ENCODE results near the gene GYG2. TPM values are rescaled to one million over a fixed set of nuclear protein-coding genes. Genes with fewer than 3 reads are reported as not detected.

Gene GYG2
- total and polyA plus RNA-seq, 2 donors (not counting 3 experiments of a cell fraction or from before 2014, with no cell fraction given), result 0.12 to 0.22 TPM

DNA sequence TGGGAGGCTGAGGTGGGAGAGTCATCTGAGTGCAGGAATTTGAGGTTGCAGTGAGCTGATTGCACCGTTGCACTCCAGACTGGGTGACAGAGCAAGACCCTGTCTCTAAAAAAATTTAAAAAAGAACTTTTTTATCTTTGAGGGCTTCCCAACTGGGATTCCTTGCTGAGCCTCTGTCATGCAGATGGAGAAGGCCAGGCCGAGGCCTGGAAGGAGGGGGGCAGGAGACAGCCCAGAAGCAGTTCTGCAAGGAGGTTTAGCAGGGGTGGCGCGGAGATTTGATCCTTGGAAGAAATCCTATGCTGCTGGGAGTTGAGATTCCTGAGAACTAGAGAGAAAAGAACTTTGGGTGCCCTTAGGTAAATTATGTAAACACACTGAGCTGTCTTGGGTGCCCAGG lies 102.9 kb downstream of the GYG2 start:
- Histone ChIP-seq H3K9me1 (replicated peaks; ENCODE audit: control insufficient read depth, extremely low read depth, insufficient read depth, low read length) (no peaks in the 10 kb centered on the region), H3K4me3 (replicated peaks in 1 of 3; ENCODE audit: insufficient read depth in 1 of 3, low read depth in 1 of 3, low read length in 3 of 3) (no peak overlapping the region), H3K27me3 (ENCODE audit: control insufficient read depth in 2 of 2, insufficient read depth in 2 of 2, low read length in 2 of 2) (no peaks in the 10 kb centered on the region), H3K9me3 (replicated peaks; ENCODE audit: control insufficient read depth, insufficient read depth, low read length) (no peaks in the 10 kb centered on the region), H2AFZ (ENCODE audit: low read depth, low read length) (no peak overlapping the region), H3K4me2 (ENCODE audit: insufficient read depth, low read length) (no peak overlapping the region), H3K4me1 (ENCODE audit: control insufficient read depth, extremely low read depth, insufficient read depth, low read length) (no peaks in the 10 kb centered on the region), H3K36me3 (ENCODE audit: control insufficient read depth in 2 of 2, extremely low read depth in 1 of 2, insufficient read depth in 2 of 2, low read length in 2 of 2) (no peaks in the 10 kb centered on the region), H3K9ac (replicated peaks; ENCODE audit: extremely low read depth, insufficient read depth, low read length) (no peak overlapping the region), H3K79me2 (ENCODE audit: control insufficient read depth, insufficient read depth, low read length) (no peaks in the 10 kb centered on the region), H3K27ac (ENCODE audit: insufficient read depth, low read depth, low read length) (no peak overlapping the region), H4K20me1 (replicated peaks; ENCODE audit: control insufficient read depth, extremely low read depth, insufficient read depth, low read length) (no peaks in the 10 kb centered on the region)
- ChIA-PET CTCF (no interaction called here), POLR2A (no interaction called here)
- dilution Hi-C loops (cut with MboI; ENCODE audit: extremely low pct_ligation_motif_present, low sequenced_read_pairs), result no loop called here
- no peak for DNase-seq (ENCODE audit: low read depth, low spot score)
- intact Hi-C loops (cut with micrococcal nuclease), result no loop called here
- no peak for FAIRE-seq
- TF ChIP-seq MYC (IDR thresholded peaks at IDR 0.05; ENCODE audit: low read depth, low read length) (no peak), FOS (IDR thresholded peaks at IDR 0.05; ENCODE audit: borderline replicate concordance, insufficient read depth, low read length) (no peak), GATA2 (IDR thresholded peaks at IDR 0.05; ENCODE audit: insufficient read depth, insufficient read length, low read depth, low read length) (no peak)
- TF ChIP-seq, protein P1, sequence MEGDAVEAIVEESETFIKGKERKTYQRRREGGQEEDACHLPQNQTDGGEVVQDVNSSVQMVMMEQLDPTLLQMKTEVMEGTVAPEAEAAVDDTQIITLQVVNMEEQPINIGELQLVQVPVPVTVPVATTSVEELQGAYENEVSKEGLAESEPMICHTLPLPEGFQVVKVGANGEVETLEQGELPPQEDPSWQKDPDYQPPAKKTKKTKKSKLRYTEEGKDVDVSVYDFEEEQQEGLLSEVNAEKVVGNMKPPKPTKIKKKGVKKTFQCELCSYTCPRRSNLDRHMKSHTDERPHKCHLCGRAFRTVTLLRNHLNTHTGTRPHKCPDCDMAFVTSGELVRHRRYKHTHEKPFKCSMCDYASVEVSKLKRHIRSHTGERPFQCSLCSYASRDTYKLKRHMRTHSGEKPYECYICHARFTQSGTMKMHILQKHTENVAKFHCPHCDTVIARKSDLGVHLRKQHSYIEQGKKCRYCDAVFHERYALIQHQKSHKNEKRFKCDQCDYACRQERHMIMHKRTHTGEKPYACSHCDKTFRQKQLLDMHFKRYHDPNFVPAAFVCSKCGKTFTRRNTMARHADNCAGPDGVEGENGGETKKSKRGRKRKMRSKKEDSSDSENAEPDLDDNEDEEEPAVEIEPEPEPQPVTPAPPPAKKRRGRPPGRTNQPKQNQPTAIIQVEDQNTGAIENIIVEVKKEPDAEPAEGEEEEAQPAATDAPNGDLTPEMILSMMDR (IDR thresholded peaks at IDR 0.05; ENCODE audit: extremely low read depth in 1 of 2, insufficient read depth in 1 of 2, low read depth in 1 of 2, low read length in 2 of 2), result no peak
- BruUV-seq (replicated peaks), result no TSS peak

Other genes with a start within 250 kb of the GYG2 start
- 641 and 654 TPM in 2 replicates for gene CD99, start 137.6 kb upstream of the GYG2 start, total RNA-seq
- 364 and 474 TPM in 2 replicates for gene CD99, start 137.6 kb upstream of the GYG2 start, polyA plus RNA-seq
- 0.44 TPM in 1 of 2 replicates, not detected in the other for gene XG, start 76.9 kb upstream of the GYG2 start, total RNA-seq
- gene XG, start 76.9 kb upstream of the GYG2 start, polyA plus RNA-seq, result 0.10 TPM in 1 of 2 replicates, not detected in the other
- gene ARSD, start 100.4 kb downstream of the GYG2 start, total RNA-seq, result 16.4 and 18.6 TPM in 2 replicates
- gene ARSD, start 100.4 kb downstream of the GYG2 start, polyA plus RNA-seq, result 15.5 and 17.3 TPM in 2 replicates
- gene ARSH, start 177.6 kb downstream of the GYG2 start, total RNA-seq, result not detected in 2 replicates
- gene ARSH, start 177.6 kb downstream of the GYG2 start, polyA plus RNA-seq, result not detected in 2 replicates
- not detected in 2 replicates for gene ARSF, start 212.5 kb downstream of the GYG2 start, total RNA-seq
- gene ARSF, start 212.5 kb downstream of the GYG2 start, polyA plus RNA-seq, result not detected in 2 replicates